H1 (cell line): ENCODE results near the gene PRKN. TPM values are rescaled to one million over a fixed set of nuclear protein-coding genes. Genes with fewer than 3 reads are reported as not detected.

Experiments used
- CTCF ChIA-PET: fragments of 300-600 bp; sonication (Branson Sonifier 250); formaldehyde crosslinking; loops from one replicate; lab custom pipeline; 2021; ENCODE audit not compliant: partially characterized antibody; lab: Charles Lee
- POLR2A ChIA-PET: fragments of 300-600 bp; sonication (Branson Sonifier 250); formaldehyde crosslinking; loops from one replicate; lab custom pipeline; 2021; ENCODE audit warnings: inconsistent platforms; ENCODE audit not compliant: partially characterized antibody; lab: Charles Lee
- DNase-seq, 2 experiments: peaks; one replicate each; pipeline versions ENCODE4 v3.0.0 to v3.0.0-alpha.2; 2010 to 2022; ENCODE audit warnings: low spot score in 2 of 2, low read depth in 1 of 2, mixed read lengths in 1 of 2
- FAIRE-seq: peaks from 2 replicates; lab custom pipeline; 2011; peaks lifted over from hg19 to GRCh38; lab: Jason Lieb, UNC
- H2AFZ ChIP-seq: 2 replicates; pipeline ENCODE4 v1.8.1; 2012; ENCODE audit warnings: low read length, inconsistent platforms
- H2AK5ac ChIP-seq: 2 replicates; pipeline ENCODE4 v1.6.1; 2013; ENCODE audit warnings: low read depth, low read length
- H2BK120ac ChIP-seq: replicated peaks from 2 replicates; pipeline ENCODE3; 2013; ENCODE audit warnings: low read depth, low read length, inconsistent platforms
- H2BK12ac ChIP-seq: 2 replicates; pipeline ENCODE4 v1.6.1; 2013; ENCODE audit warnings: low read depth, low read length
- H2BK15ac ChIP-seq: 2 replicates; pipeline ENCODE4 v1.6.1; 2013; ENCODE audit warnings: low read length
- H2BK20ac ChIP-seq: 2 replicates; pipeline ENCODE4 v1.6.1; 2013; ENCODE audit warnings: low read length
- H2BK5ac ChIP-seq: 2 replicates; pipeline ENCODE4 v1.6.1; 2013; ENCODE audit warnings: low read depth, low read length
- H3K14ac ChIP-seq: 2 replicates; pipeline ENCODE4 v1.6.1; 2013; ENCODE audit warnings: inconsistent platforms; ENCODE audit not compliant: insufficient read length
- H3K18ac ChIP-seq: 2 replicates; pipeline ENCODE4 v1.6.1; 2013; ENCODE audit warnings: low read length; ENCODE audit errors: extremely low read depth
- H3K23ac ChIP-seq: 2 replicates; pipeline ENCODE4 v1.6.1; 2013; ENCODE audit warnings: inconsistent platforms; ENCODE audit not compliant: insufficient read length
- H3K23me2 ChIP-seq: 2 replicates; pipeline ENCODE4 v1.6.1; 2013; ENCODE audit warnings: low read depth, low read length
- H3K27ac ChIP-seq: 2 replicates; pipeline ENCODE4 v1.6.1; 2011; ENCODE audit warnings: low read depth, low read length, inconsistent platforms
- H3K27me3 ChIP-seq, 4 experiments: replicated peaks in 1 of 4; 1 replicate in 1 of 4; 2 replicates in 3 of 4; pipeline versions ENCODE4 v1.6.1 to v1.8.1; 2011 to 2013; ENCODE audit warnings: low read length in 3 of 4, mild to moderate bottlenecking in 3 of 4, inconsistent platforms in 2 of 4, mixed read lengths in 2 of 4, moderate library complexity in 1 of 4; ENCODE audit not compliant: control insufficient read depth in 3 of 4, insufficient read depth in 3 of 4; ENCODE audit errors: extremely low read depth in 1 of 4
- H3K36me3 ChIP-seq, 4 experiments: 2 replicates each; pipeline versions ENCODE4 v1.6.1 to v1.8.1; 2011 to 2013; ENCODE audit warnings: mild to moderate bottlenecking in 4 of 4, low read length in 3 of 4, moderate library complexity in 2 of 4, control low read depth in 1 of 4, inconsistent platforms in 1 of 4; ENCODE audit not compliant: insufficient read depth in 4 of 4, control insufficient read depth in 2 of 4
- H3K4ac ChIP-seq: replicated peaks from 2 replicates; pipeline ENCODE3; 2013; ENCODE audit warnings: low read length, low read depth, mixed read lengths, inconsistent platforms; ENCODE audit not compliant: insufficient read length
- H3K4me1 ChIP-seq, 4 experiments: replicated peaks in 1 of 4; 1 replicate in 1 of 4; 2 replicates in 3 of 4; pipeline versions ENCODE4 v1.6.1 to v1.8.1; 2011 to 2013; ENCODE audit warnings: low read length in 3 of 4, inconsistent platforms in 2 of 4, mixed read lengths in 1 of 4; ENCODE audit not compliant: insufficient read depth in 4 of 4, control insufficient read depth in 3 of 4
- H3K4me2 ChIP-seq, 2 experiments: 2 replicates each; pipeline versions ENCODE4 v1.6.1 to v1.8.1; 2011 to 2013; ENCODE audit warnings: low read depth in 2 of 2, low read length in 2 of 2, control low read depth in 1 of 2, inconsistent platforms in 1 of 2, mild to moderate bottlenecking in 1 of 2; ENCODE audit not compliant: insufficient read depth in 1 of 2
- H3K4me3 ChIP-seq, 4 experiments: fragments of 200-600, 300-600 bp in 1 of 4; sonication (generic), shearing (Covaris generic), sonication (Bioruptor Twin) in 1 of 4; 2 replicates each; pipeline versions ENCODE4 v1.5.1 to v1.8.1; 2011 to 2016; ENCODE audit warnings: low read length in 4 of 4, low read depth in 3 of 4, control low read depth in 2 of 4, inconsistent platforms in 2 of 4, mild to moderate bottlenecking in 2 of 4, mixed read lengths in 1 of 4, moderate library complexity in 1 of 4; ENCODE audit not compliant: insufficient read depth in 2 of 4; ENCODE audit errors: extremely low read depth in 1 of 4
- H3K56ac ChIP-seq: replicated peaks from 2 replicates; pipeline ENCODE3; 2013; ENCODE audit warnings: low read depth, mild to moderate bottlenecking, mixed read lengths, low read length, inconsistent platforms; ENCODE audit not compliant: insufficient read length
- H3K79me1 ChIP-seq: 2 replicates; pipeline ENCODE4 v1.6.1; 2013; ENCODE audit warnings: low read depth, low read length, control low read depth
- H3K79me2 ChIP-seq, 2 experiments: 2 replicates each; pipeline versions ENCODE4 v1.6.1 to v1.8.1; 2012 to 2013; ENCODE audit warnings: low read length in 2 of 2, mild to moderate bottlenecking in 2 of 2, inconsistent platforms in 1 of 2; ENCODE audit not compliant: insufficient read depth in 2 of 2, control insufficient read depth in 1 of 2
- H3K9ac ChIP-seq, 4 experiments: replicated peaks in 1 of 4; 1 replicate in 1 of 4; 2 replicates in 3 of 4; pipeline versions ENCODE4 v1.6.1 to v1.8.1; 2011 to 2013; ENCODE audit warnings: low read depth in 3 of 4, low read length in 3 of 4, control low read depth in 2 of 4, mild to moderate bottlenecking in 2 of 4, moderate library complexity in 2 of 4, inconsistent platforms in 1 of 4; ENCODE audit errors: extremely low read depth in 1 of 4
- H3K9me3 ChIP-seq, 2 experiments: 2 replicates each; pipeline versions ENCODE4 v1.6.1 to v1.8.1; 2012 to 2013; ENCODE audit warnings: mild to moderate bottlenecking in 2 of 2, moderate library complexity in 2 of 2, control low read depth in 1 of 2, inconsistent platforms in 1 of 2, low read depth in 1 of 2, low read length in 1 of 2, mixed read lengths in 1 of 2; ENCODE audit not compliant: insufficient read depth in 2 of 2
- H4K20me1 ChIP-seq, 2 experiments: replicated peaks in 1 of 2; 2 replicates each; pipeline versions ENCODE3 to v1.8.1; 2011 to 2013; ENCODE audit warnings: inconsistent platforms in 2 of 2, low read length in 2 of 2, mild to moderate bottlenecking in 1 of 2; ENCODE audit not compliant: insufficient read depth in 2 of 2, control insufficient read depth in 1 of 2
- H4K5ac ChIP-seq: 2 replicates; pipeline ENCODE4 v1.6.1; 2013; ENCODE audit warnings: low read length, low read depth, mixed read lengths, inconsistent platforms; ENCODE audit not compliant: insufficient read length
- H4K8ac ChIP-seq: 2 replicates; pipeline ENCODE4 v1.8.0; 2013; ENCODE audit warnings: mild to moderate bottlenecking, moderate library complexity, low read length, inconsistent platforms; ENCODE audit not compliant: insufficient read depth; ENCODE audit errors: extremely low read depth
- H4K91ac ChIP-seq: replicated peaks from 2 replicates; pipeline ENCODE3; 2013; ENCODE audit warnings: low read length, mixed read lengths, inconsistent platforms; ENCODE audit not compliant: insufficient read length
- HDAC2 ChIP-seq, 2 experiments: fragments of 300-600 bp in 1 of 2; sonication (generic) in 1 of 2; IDR thresholded peaks; 2 replicates each; pipeline ENCODE4 v1.6.1; 2011 to 2012; ENCODE audit warnings: low read depth in 2 of 2, low read length in 2 of 2, mild to moderate bottlenecking in 2 of 2, moderate library complexity in 2 of 2, borderline replicate concordance in 1 of 2, inconsistent platforms in 1 of 2
- SIX5 ChIP-seq: IDR thresholded peaks from 2 replicates; pipeline ENCODE4 v1.6.1; 2011; ENCODE audit warnings: mild to moderate bottlenecking, low read depth, low read length
- SP1 ChIP-seq: IDR thresholded peaks from 2 replicates; pipeline ENCODE4 v1.6.1; 2011; ENCODE audit warnings: low read depth, low read length
- WGBS, 2 experiments: shearing (Covaris generic) in 1 of 2; methylation state at CpG; one replicate each; pipeline versions ENCODE4 v1.1.6 to v1.1.7; 2013 to 2015; ENCODE audit warnings: low lambda C conversion rate in 2 of 2, mixed read lengths in 2 of 2, inconsistent platforms in 1 of 2, low coverage in 1 of 2, missing lambda C conversion rate in 1 of 2; ENCODE audit not compliant: insufficient replicate concordance in 2 of 2, insufficient coverage in 1 of 2, insufficient read length in 1 of 2; ENCODE audit errors: extremely low coverage in 1 of 2, missing lambda C conversion rate in 1 of 2; 5-methylcytosine and 5-hydroxymethylcytosine counted together
- polyA plus RNA-seq, 7 experiments: library from polyadenylated mRNA; depleted of rRNA in 3 of 7; stranded (reverse) in 5 of 7; unstranded in 2 of 7; fragments of >200 nt in 5 of 7; fragments of 200-250 nt in 2 of 7; gene quantifications; 1 replicate in 5 of 7; 2 replicates in 1 of 7; 4 replicates in 1 of 7; pipeline versions ENCODE4 v1.2.1 to v1.2.3, GENCODE V29; 2011 to 2013; ENCODE audit warnings: missing spikeins in 2 of 7, mixed read lengths in 2 of 7
- total RNA-seq: library from RNA; stranded (reverse); fragmentation: NEBNext Ultra II Directional; extraction: Animal tissue kit (Norgen Biotek cat#: 25700); gene quantifications from 2 replicates; pipeline ENCODE4 v1.2.1, GENCODE V29; 2021

Gene PRKN
- total and polyA plus RNA-seq, 2 of the 8 experiments (the other 6 are each of a cell fraction or from before 2014, with no cell fraction given) = 0.13 to 0.29 TPM

GRCh38 chr6:162704001-162704400, 23.6 kb downstream of the PRKN start:
- no peak overlapping the region for H3K4ac ChIP-seq
- H3K23ac ChIP-seq = no peak overlapping the region
- no peak overlapping the region for H2AFZ ChIP-seq
- WGBS, 2 experiments = 96% methylated on average over 4 of the region's 4 CpGs; no CpG with 5 or more reads in 1 of the 2 experiments
- no peak overlapping the region for H2BK5ac ChIP-seq
- no peak overlapping the region for H2BK15ac ChIP-seq
- H3K23me2 ChIP-seq = no peaks in the 10 kb centered on the region
- no peak overlapping the region for H3K9ac ChIP-seq
- CTCF ChIA-PET = interaction anchor here (0.6 kb wide), 1 partner anchor 14 kb away, joined by 3 read pairs; no protein-coding TSS in a partner anchor
- H3K79me1 ChIP-seq = no peaks in the 10 kb centered on the region
- no peak overlapping the region for H2AK5ac ChIP-seq
- H2BK120ac ChIP-seq = no peak overlapping the region
- DNase-seq (no peak), FAIRE-seq (no peak)
- no peaks in the 10 kb centered on the region for H3K4me1 ChIP-seq
- H3K9me3 ChIP-seq = peaks cover 0 to 5% of the 10 kb centered on the region in 2 experiments; a peak in 1 of 4 replicates
- no peak overlapping the region for H3K27ac ChIP-seq
- H3K4me3 ChIP-seq = no peak overlapping the region
- no peak overlapping the region for H3K4me2 ChIP-seq
- H2BK12ac ChIP-seq = no peak overlapping the region
- no peak overlapping the region for H3K18ac ChIP-seq
- H2BK20ac ChIP-seq = no peak overlapping the region
- POLR2A ChIA-PET = no interaction called here
- H3K14ac ChIP-seq = no peak overlapping the region
- no peak overlapping the region for H4K5ac ChIP-seq
- no peaks in the 10 kb centered on the region for H4K20me1 ChIP-seq
- no peaks in the 10 kb centered on the region for H3K79me2 ChIP-seq
- no peak overlapping the region for H3K56ac ChIP-seq
- H3K27me3 ChIP-seq = no peaks in the 10 kb centered on the region
- no peak overlapping the region for H4K8ac ChIP-seq
- no peaks in the 10 kb centered on the region for H3K36me3 ChIP-seq
- H4K91ac ChIP-seq = no peak overlapping the region
- TF ChIP-seq HDAC2 (IDR thresholded peaks at IDR 0.05; ENCODE audit: borderline replicate concordance in 1 of 2, low read depth in 2 of 2, low read length in 2 of 2) = no peak
- TF ChIP-seq SP1 = no peak
- TF ChIP-seq SIX5 = no peak
